ENCODE results near the gene ASTN2.

DNA sequence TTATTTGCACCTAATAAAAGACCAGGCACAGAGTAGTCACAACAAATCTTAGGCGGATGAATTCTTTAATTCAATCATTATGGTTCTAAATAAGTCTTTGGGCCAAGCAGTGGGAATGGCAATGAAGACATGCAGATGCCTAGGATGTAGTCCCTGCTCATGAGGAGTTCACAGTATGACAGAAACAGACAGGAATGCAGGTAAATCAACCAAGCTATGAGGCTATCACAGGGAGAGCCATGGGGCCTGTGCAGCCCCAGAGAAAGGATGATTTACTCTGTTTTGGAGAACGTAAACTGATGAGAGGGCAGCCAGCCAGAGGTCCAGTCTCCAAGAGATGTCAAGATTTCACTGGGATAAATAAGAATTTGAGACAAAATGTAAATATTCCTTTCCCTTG is 598.4 kb downstream of the ASTN2 start:
- TF ChIP-seq CTCF (IDR thresholded peaks at IDR 0.05; ENCODE audit: low read depth, low read length) (no peak), POLR2A (IDR thresholded peaks at IDR 0.05; ENCODE audit: extremely low read depth, insufficient read length) (no peak), MYC (IDR thresholded peaks at IDR 0.05; ENCODE audit: low read depth, low read length) (no peak)
- TF ChIP-seq, protein P1, sequence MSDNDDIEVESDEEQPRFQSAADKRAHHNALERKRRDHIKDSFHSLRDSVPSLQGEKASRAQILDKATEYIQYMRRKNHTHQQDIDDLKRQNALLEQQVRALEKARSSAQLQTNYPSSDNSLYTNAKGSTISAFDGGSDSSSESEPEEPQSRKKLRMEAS (IDR thresholded peaks at IDR 0.05; ENCODE audit: low read depth, low read length), result no peak
